OCI-LY7 (cell line): ENCODE measurements around the gene PPFIBP1.

Source experiments
- CTCF ChIP-seq: fragments of 200-600 bp; sonication (generic); conservative IDR thresholded peaks from 2 replicates; pipeline ENCODE4 v1.5.1; 2014; ENCODE audit warnings: mild to moderate bottlenecking, antibody characterized with exemption, low read length, moderate library complexity, mixed read lengths
- EZH2phosphoT487 ChIP-seq: fragments of 200-600 bp; sonication (generic); IDR thresholded peaks from 2 replicates; pipeline ENCODE4 v1.6.1; 2018; ENCODE audit warnings: low read depth, borderline replicate concordance, mild to moderate bottlenecking, mixed run types, antibody characterized with exemption, low read length, moderate library complexity, mixed read lengths

GRCh38 chr12:27635349-27635972, 111.5 kb downstream of the PPFIBP1 start:
- peak; percentile 73 for TF ChIP-seq CTCF
- no peak for TF ChIP-seq EZH2phosphoT487
